ENCODE measurements around the gene HIVEP3.

DNA sequence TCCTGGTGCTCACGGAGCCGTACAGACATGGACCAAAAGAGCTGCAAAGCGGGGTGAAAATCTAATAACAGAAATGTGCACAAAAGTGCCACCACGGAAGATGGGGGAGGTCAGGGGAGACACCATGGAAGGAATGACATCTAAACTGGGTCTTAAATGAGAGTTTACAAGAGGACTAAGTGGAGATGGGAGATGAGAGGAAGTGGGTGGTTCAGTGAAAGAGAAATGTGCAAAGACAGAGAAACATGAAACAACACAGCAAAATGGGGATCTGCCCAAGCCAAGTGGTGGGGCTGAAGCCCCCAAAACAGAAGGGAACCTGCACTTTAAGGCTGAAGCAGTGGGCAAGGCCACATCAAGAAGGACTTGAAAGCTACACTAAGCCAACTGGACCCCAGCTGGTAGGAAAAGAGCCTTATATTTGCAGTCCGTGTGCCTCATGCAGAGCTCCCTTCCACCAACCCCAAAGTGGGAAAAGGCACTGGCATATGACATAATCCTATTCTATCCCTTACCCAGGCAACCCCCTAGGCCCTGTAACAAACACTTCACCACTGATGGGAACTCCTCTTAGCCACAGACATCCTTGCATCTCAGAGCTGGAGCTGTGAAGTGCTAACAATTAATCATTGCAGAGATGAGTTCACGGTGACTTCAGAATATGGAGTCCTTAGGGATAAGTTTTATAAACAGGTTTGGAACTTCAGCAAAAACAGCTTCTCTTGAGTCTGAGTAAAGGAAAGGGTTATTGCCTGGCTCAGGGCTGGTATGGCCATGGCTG lies 235.7 kb downstream of the HIVEP3 start:
- TF ChIP-seq CTCF (IDR thresholded peaks at IDR 0.05; ENCODE audit: borderline replicate concordance, extremely low read depth, low read length, poor library complexity, severe bottlenecking) (no peak), EZH2 (IDR thresholded peaks at IDR 0.05; ENCODE audit: borderline replicate concordance, low read depth, low read length, severe bottlenecking) (no peak)

Measured in DND-41 (cell line).